DOHH2 (cell line): ENCODE results near the gene ZFHX2.

Experiments used
- H3F3A ChIP-seq: fragments of 200-600 bp; sonication (generic), shearing (Covaris generic); 2 replicates; pipeline ENCODE4 v1.6.0; 2016; ENCODE audit warnings: antibody characterized with exemption, mild to moderate bottlenecking; ENCODE audit not compliant: control insufficient read depth, insufficient read depth
- H3K27ac ChIP-seq: fragments of 200-600 bp; sonication (generic); 2 replicates; pipeline ENCODE4 v1.5.1; 2014; ENCODE audit warnings: low read depth, mild to moderate bottlenecking, low read length, moderate library complexity
- H3K27me3 ChIP-seq: fragments of 200-600 bp; sonication (generic); 2 replicates; pipeline ENCODE4 v1.6.1; 2014; ENCODE audit warnings: mild to moderate bottlenecking, low read length, mixed read lengths; ENCODE audit not compliant: control insufficient read depth
- H3K36me3 ChIP-seq: fragments of 200-600 bp; sonication (generic); 2 replicates; pipeline ENCODE4 v1.6.1; 2014; ENCODE audit warnings: mild to moderate bottlenecking, low read length, moderate library complexity, mixed read lengths; ENCODE audit not compliant: control insufficient read depth
- H3K4me1 ChIP-seq: fragments of 200-600 bp; sonication (generic); 2 replicates; pipeline ENCODE4 v1.6.1; 2014; ENCODE audit warnings: mild to moderate bottlenecking, low read length, mixed read lengths; ENCODE audit not compliant: control insufficient read depth
- H3K4me2 ChIP-seq: fragments of 200-600 bp; sonication (generic); 2 replicates; pipeline ENCODE4 v1.6.0; 2014; ENCODE audit warnings: mild to moderate bottlenecking, low read length, moderate library complexity
- H3K4me3 ChIP-seq: fragments of 200-600 bp; sonication (generic); 2 replicates; pipeline ENCODE4 v1.5.1; 2014; ENCODE audit warnings: mild to moderate bottlenecking, low read length, mixed read lengths
- H3K79me2 ChIP-seq: fragments of 200-600 bp; sonication (generic); 2 replicates; pipeline ENCODE4 v1.6.1; 2014; ENCODE audit warnings: mild to moderate bottlenecking, low read length, mixed read lengths; ENCODE audit not compliant: control insufficient read depth
- H3K9me2 ChIP-seq: fragments of 200-600 bp; sonication (generic); replicated peaks from 2 replicates; pipeline ENCODE4 v1.6.1; 2014; ENCODE audit warnings: mild to moderate bottlenecking, low read length, mixed read lengths; ENCODE audit not compliant: control insufficient read depth
- H3K9me3 ChIP-seq: fragments of 200-600 bp; sonication (generic); 2 replicates; pipeline ENCODE4 v1.6.1; 2014; ENCODE audit warnings: antibody characterized with exemption, low read length, mixed read lengths; ENCODE audit not compliant: control insufficient read depth, insufficient read depth
- H4K20me1 ChIP-seq: fragments of 200-600 bp; sonication (generic); 2 replicates; pipeline ENCODE4 v1.6.0; 2014; ENCODE audit warnings: low read depth, mild to moderate bottlenecking, antibody characterized with exemption, low read length, moderate library complexity; ENCODE audit not compliant: control insufficient read depth, insufficient read depth
- EZH2phosphoT487 ChIP-seq: fragments of 200-600 bp; sonication (generic); IDR thresholded peaks from 2 replicates; pipeline ENCODE4 v1.6.1; 2017; ENCODE audit warnings: borderline replicate concordance, mild to moderate bottlenecking, antibody characterized with exemption, low read length, moderate library complexity, mixed read lengths
- TF ChIP-seq, protein P1 (sequence below): fragments of 200-600 bp; sonication (generic); IDR thresholded peaks from one replicate; pipeline ENCODE4 v1.5.1; 2014; ENCODE audit warnings: antibody characterized with exemption, mild to moderate bottlenecking, low read depth, low read length; ENCODE audit not compliant: poor library complexity, severe bottlenecking

The ZFHX2 gene

DNA sequence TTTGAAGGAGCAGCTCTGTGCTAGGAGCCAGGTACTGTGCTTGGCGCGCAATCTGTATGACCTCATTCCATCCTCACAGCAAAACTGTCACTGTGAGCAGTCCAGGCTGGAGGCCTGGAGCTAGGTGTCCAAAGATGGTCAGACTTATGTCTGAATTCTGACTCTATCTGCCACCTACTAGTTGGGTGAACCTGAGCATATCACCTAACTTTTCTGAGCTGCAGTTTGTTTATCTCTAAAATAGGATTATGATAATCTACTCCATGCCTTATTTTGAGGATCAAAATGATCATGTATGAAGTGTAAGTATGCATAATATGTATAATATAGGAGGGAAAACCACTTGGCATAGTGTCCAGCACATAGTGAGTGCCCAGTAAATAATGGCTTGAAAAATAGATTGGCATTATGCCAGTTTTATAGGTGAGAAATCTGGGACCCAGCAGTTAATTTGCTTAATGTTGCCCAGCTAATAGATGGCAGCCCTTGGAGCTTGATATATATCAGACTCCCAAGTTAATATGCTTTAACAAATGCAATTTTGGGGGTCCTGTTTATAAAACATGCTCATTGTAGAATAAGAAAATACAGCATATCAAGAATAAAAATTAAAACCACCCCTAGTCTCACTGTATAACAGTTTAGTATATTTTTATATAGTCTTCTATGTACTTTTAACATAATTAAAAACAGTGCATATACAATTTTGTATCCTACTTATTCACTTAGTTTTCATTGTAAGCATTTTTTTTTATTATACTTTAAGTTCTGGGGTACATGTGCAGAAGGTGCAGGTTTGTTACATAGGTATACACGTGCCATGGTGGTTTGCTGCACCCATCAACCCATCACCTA lies 31.6 kb upstream of the ZFHX2 start:
- Histone ChIP-seq H3K9me3 (no peaks in the 10 kb centered on the region), H3K27ac (no peak overlapping the region), H3K36me3 (no peaks in the 10 kb centered on the region), H3K4me3 (no peak overlapping the region), H3K27me3 (peaks cover 17% of the 10 kb centered on the region), H4K20me1 (no peaks in the 10 kb centered on the region), H3K4me1 (peaks cover 4% of the 10 kb centered on the region; the same call in 1 of the 2 replicates), H3K79me2 (no peaks in the 10 kb centered on the region), H3K4me2 (no peak overlapping the region), H3K9me2 (no peaks in the 10 kb centered on the region), H3F3A (no peaks in the 10 kb centered on the region)
- no peak for TF ChIP-seq EZH2phosphoT487
- TF ChIP-seq, protein P1, sequence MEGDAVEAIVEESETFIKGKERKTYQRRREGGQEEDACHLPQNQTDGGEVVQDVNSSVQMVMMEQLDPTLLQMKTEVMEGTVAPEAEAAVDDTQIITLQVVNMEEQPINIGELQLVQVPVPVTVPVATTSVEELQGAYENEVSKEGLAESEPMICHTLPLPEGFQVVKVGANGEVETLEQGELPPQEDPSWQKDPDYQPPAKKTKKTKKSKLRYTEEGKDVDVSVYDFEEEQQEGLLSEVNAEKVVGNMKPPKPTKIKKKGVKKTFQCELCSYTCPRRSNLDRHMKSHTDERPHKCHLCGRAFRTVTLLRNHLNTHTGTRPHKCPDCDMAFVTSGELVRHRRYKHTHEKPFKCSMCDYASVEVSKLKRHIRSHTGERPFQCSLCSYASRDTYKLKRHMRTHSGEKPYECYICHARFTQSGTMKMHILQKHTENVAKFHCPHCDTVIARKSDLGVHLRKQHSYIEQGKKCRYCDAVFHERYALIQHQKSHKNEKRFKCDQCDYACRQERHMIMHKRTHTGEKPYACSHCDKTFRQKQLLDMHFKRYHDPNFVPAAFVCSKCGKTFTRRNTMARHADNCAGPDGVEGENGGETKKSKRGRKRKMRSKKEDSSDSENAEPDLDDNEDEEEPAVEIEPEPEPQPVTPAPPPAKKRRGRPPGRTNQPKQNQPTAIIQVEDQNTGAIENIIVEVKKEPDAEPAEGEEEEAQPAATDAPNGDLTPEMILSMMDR: no peak

DNA sequence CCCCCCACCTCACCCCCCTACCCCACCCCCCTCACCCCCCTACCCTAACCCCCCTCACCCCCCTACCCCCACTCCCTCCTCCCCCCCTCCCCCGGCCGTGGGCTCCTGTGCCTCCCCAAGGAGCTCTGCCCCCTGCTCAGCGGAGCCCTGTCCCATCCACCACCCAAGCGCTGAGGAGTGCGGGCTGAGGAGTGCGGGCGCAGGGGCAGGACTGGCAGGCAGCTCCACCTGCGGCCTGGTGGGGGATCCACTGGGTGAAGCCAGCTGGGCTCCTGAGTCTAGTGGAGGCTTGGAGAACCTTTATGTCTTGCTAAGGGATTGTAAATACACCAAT lies 29.4 kb upstream of the ZFHX2 start:
- TF ChIP-seq, protein P1: no peak
- TF ChIP-seq EZH2phosphoT487: no peak
- H3K9me2 ChIP-seq: no peaks in the 10 kb centered on the region
- no peaks in the 10 kb centered on the region for H3K79me2 ChIP-seq
- no peaks in the 10 kb centered on the region for H4K20me1 ChIP-seq
- H3K4me3 ChIP-seq: no peak overlapping the region
- no peak overlapping the region for H3K4me2 ChIP-seq
- H3K27me3 ChIP-seq: peaks cover 30% of the 10 kb centered on the region
- no peak overlapping the region for H3K27ac ChIP-seq
- H3K4me1 ChIP-seq: peaks cover 4% of the 10 kb centered on the region; the same call in 1 of the 2 replicates
- H3F3A ChIP-seq: no peaks in the 10 kb centered on the region
- no peaks in the 10 kb centered on the region for H3K9me3 ChIP-seq
- no peaks in the 10 kb centered on the region for H3K36me3 ChIP-seq

DNA sequence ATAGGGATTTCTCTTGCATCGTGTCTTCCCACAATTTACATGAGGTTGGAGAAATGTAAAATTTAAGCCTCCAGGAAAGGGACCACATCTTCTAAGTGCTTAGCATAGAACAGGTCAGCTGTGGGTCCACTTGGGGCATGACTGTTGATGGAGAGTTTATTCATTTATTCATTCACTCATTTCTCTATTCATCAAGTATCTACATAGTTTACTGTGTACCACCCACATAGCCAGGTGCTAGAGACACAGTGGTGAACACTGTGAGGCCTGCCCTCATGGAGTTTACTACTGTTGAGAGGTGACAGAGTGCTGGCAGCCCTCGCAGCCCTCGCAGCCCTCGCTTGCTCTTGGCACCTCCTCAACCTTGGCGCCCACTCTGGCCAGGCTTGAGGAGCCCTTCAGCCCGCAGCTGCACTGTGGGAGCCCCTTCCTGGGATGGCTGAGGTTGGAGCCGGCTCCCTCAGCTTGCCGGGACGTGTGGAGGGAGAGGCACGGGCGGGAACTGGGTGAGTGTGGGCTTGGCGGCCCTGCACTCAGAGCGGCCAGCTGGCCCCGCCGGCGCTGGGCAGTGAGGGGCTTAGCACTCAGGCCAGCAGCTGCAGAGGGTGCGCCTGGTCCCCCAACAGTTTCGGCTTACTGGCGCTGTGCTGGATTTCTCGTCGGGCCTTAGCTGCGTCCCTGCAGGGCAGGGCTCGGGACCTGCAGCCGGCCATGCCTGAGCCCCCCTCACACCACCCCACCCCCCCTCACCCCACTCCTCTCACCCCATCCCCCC lies 28.8 kb upstream of the ZFHX2 start:
- H3F3A ChIP-seq: no peaks in the 10 kb centered on the region
- no peaks in the 10 kb centered on the region for H3K9me2 ChIP-seq
- no peak overlapping the region for H3K4me3 ChIP-seq
- H3K4me1 ChIP-seq: peaks cover 4% of the 10 kb centered on the region; the same call in 1 of the 2 replicates
- no peaks in the 10 kb centered on the region for H4K20me1 ChIP-seq
- no peaks in the 10 kb centered on the region for H3K9me3 ChIP-seq
- H3K27ac ChIP-seq: no peak overlapping the region
- no peak for TF ChIP-seq EZH2phosphoT487
- TF ChIP-seq, protein P1: no peak
- H3K27me3 ChIP-seq: peaks cover 30% of the 10 kb centered on the region
- H3K36me3 ChIP-seq: no peaks in the 10 kb centered on the region
- H3K4me2 ChIP-seq: no peak overlapping the region
- H3K79me2 ChIP-seq: no peaks in the 10 kb centered on the region
